HG03442 (cell line): ENCODE data around the gene MOV10L1.
"Not testable (repeated sequence)": the region's sequence is repeated elsewhere in the genome, so short reads cannot be mapped to it uniquely, and the experiment has no call there.

Experiments used
- ATAC-seq: cut with Tn5 transposase; IDR thresholded peaks from one replicate; pipeline ENCODE4 v1.9.1; 2021; ENCODE audit warnings: mild to moderate bottlenecking, moderate library complexity; ENCODE audit not compliant: unreplicated experiment

The MOV10L1 gene

DNA sequence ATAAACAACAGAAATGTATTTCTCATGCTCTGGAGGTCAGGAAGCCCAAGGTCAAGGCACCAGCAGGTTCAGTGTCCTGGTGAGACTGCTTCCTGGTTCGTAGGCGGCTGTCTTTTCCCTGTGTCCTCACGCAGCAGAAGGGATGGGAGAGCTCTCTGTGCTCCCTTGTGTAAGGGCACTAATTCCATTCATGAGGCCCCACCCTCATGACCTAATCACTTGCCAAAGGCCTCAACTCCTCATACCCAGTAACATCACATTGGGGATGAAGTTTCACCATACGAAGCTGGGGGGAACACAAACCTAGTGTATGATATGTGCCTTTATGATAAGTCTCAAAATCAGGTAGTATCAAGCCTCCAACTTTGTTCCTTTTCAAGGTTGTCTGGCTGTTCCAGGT, 42.1 kb downstream of the MOV10L1 start:
- no peak for ATAC-seq

DNA sequence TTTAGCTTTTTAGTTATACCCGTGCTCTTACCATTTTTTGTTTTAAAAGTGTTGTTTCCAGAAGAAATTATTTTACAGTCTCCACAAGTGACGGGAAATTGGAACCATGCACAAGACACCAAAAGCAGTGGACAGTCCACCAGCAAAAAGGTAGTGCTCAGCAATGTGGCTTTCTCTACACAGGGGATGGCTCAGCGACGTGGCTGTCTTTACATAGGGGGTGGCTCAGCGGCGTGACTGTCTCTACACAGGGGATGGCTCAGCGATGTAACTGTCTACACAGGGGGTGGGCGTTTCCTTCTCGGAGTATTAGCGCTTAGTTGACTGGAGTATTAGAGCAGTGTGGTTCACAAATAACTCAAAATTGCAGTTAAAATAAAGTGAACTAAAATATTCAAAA, 44.7 kb downstream of the MOV10L1 start:
- no peak for ATAC-seq

GRCh38 chr22:50136581-50137015, 46.8 kb downstream of the MOV10L1 start:
- ATAC-seq: no peak

GRCh38 chr22:50137277-50137676, 47.5 kb downstream of the MOV10L1 start:
- ATAC-seq: not testable (repeated sequence)

DNA sequence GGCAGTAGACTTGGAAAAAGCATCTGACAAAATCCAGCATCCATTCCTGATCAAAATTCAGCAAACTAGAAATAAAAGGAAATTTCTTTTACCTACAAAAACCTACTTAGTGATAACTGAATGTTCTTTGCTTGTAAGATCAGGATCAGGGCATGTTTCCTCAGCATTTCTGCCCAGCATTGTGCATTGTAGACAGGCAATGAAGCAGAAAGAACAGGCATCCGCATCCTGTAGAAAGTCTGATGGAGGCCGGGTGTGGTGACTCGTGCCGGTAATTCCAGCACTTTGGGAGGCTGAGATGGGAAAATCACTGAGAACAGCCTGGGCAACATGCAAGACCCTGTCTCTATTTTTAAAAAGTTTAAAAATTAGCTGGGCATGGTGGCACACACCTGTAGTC, 48.2 kb downstream of the MOV10L1 start:
- no peak for ATAC-seq

- no peak for ATAC-seq
Measured at GRCh38 chr22:50138988-50139387, 49.2 kb downstream of the MOV10L1 start.

DNA sequence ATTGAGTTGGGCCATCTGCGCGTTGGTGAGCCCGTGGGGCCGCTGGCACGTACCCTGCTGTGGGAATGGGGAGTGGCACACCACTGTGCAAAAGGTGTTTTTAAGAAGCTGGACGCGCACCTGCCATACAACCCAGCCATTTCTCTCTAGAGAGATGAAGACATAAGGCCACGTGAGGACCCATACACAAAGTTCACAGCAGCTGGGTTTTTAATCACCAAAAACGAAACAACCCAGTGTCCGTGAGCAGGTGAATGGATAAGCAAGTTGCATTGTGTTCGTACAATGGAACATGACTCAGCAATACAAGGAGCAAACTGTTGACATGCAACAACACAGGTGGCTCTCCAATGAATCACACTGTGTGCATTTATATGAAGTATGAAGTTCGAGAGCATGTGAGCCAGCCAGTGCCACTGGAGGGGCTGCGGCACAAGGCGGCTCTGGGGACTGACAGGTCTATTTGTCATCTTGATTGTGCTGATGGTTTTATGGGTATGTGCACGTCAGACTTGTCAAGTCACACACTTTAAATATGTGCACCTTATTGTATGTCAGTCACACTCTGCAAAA, 50.1 kb downstream of the MOV10L1 start:
- ATAC-seq: no peak

DNA sequence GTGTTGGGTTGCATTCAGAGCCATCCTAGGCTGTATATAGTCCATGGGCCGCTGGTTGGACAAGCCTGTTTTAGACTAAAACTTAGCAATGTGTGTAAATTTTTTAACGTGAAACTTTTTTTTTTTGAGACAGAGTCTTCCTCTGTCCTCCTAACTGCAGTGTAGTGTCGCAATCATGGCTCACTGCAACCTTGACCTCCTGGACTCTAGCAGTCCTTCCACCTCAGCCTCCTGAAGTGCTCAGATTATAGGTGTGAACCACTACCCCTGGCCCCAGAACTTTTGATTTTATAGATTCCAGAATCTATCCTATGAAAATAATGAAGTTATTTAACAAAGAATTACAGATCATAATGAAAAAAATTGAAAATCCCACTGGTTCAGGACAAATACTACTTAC, 50.8 kb downstream of the MOV10L1 start:
- no peak for ATAC-seq

GRCh38 chr22:50141462-50141861, 51.7 kb downstream of the MOV10L1 start:
- no peak for ATAC-seq

GRCh38 chr22:50141891-50142363, 52.1 kb downstream of the MOV10L1 start:
- no peak for ATAC-seq

DNA sequence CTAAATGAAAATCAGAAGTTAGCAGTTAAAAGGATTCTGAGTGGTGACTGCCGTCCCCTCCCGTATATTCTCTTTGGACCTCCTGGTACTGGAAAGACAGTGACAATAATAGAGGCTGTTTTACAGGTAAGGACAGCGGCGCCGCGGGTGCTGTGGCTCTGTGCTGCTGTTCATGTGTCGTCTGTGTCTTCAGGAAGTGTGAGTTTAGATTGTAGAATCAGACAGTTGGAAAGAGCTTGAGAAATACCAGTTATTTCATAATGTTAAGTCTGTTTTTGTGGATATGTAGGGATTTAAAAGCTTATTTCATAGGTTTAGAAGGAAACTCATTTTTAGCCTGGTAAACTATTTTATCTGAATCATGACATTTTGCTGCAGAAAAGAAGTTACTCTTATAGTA, 53.3 kb downstream of the MOV10L1 start:
- no peak for ATAC-seq

GRCh38 chr22:50144005-50144614, 54.3 kb downstream of the MOV10L1 start:
- ATAC-seq: no peak

GRCh38 chr22:50145721-50146438, 56.1 kb downstream of the MOV10L1 start:
- no peak for ATAC-seq

DNA sequence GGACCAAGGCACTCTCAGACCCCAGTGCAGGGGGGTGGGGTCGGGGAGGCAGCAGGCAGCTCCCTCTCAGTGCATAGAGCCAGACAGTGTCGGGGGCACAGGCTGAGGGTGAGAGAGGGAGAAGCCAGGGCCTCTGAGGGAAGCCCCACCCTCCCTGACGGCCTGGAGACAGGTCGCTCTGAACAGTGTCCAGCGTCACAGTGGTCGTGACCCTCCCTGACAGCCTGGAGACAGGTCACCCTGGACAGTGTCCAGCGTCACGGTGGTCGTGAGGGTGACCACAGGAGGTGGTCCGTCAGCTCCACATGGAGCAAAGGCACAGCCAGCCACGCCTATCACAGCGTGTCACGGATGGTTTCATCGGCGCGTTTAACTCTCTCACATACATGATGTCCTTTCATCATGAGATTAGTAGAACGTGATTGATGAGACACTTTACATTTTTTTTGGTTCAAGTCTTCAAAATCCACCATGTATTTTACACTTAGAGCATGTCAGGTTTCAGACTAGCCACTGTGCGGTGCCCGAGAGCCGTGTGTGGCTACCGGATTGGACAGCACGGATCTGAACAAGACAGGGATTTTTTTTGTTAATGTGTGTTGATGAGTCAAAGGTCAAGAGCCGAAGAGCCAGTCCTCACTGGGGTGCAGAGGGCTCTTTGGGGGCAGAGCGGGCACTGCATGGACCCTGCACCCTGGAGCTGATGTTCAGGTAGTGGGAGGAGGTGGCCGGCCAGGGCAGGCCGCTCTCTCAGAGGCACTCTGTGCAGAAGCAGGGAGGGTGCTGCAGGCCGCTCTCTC, 56.8 kb downstream of the MOV10L1 start:
- no peak for ATAC-seq

DNA sequence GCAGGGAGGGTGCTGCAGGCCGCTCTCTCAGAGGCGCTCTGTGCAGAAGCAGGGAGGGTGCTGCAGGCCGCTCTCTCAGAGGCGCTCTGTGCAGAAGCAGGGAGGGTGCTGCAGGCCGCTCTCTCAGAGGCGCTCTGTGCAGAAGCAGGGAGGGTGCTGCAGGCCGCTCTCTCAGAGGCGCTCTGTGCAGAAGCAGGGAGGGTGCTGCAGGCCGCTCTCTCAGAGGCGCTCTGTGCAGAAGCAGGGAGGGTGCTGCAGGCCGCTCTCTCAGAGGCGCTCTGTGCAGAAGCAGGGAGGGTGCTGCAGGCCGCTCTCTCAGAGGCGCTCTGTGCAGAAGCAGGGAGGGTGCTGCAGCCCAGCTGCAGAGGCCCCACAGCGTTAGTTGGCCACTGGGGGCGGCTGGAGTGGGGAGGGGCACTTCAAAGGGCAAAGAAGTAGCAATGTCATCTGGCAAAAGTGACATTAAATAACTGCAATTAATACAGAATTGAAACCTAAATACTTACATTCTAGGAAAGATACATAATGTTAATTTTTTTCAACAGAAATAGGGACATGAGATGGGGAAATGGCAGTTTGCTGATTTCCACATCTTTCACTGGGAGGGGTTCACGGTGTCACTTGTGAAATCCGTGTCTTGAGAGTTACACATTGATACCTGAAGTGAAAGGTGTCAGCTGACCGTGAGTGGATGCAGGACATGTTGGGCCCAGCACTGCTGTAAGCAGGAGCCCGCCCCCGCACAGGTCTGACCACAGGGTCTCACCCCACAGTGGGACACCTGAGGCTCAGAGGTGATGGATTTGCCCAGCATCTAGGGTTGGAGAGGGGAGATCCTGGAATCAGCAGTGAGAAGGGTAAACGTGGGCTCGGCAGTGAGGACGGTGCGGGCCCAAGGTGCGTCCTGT, 57.7 kb downstream of the MOV10L1 start:
- ATAC-seq: not testable (repeated sequence)

DNA sequence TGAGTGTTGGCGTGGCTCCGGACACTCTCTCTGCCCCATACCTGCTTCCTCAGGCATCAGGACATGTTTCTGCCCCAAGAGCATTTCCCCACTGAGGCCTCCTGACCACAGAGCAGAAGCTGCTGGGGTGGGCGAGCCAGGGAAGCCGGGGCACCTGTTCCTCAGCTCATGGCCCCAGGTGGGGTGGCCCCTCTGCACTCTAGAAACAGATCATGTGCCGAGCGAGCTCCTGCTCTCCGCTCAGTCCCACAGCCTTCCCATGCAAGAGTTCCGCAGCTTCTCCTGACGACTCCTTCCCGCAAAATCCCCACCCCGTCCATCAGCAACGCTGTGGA, 58.3 kb downstream of the MOV10L1 start:
- no peak for ATAC-seq

DNA sequence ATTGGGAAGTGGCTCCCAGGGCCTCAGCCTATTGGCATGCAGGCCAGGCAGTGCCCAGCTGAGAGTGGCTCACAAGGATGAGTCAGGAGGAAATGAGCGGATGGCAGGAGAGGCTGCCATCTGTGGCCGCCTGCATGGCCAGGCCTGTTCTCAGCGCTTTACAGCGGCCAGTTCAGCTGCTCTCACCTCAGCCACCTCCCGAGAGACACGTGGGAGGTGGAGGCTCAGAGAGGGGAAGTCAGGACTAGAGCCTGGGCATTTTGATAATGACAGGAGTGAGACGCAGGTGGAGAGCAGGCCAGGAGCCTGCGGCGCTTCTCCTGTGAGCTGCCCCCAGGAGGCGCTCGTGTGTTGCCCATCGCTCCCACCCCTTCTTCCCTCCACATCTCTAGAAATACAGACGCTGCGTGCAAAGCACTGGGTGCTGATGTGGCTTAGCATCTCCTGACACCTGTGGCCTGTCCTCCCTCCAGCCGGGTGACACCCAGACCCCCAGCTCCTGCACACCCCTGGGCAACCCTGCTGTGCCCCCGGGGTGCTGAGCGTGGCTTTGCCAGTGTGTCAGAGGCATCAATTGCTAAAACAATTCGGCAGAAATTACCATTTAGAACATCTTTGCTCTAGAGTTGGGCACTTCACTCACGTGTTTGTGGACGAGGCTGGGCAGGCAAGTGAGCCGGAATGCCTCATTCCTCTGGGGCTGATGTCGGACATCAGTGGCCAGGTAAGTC, 59.4 kb downstream of the MOV10L1 start:
- ATAC-seq: peak; percentile 42

DNA sequence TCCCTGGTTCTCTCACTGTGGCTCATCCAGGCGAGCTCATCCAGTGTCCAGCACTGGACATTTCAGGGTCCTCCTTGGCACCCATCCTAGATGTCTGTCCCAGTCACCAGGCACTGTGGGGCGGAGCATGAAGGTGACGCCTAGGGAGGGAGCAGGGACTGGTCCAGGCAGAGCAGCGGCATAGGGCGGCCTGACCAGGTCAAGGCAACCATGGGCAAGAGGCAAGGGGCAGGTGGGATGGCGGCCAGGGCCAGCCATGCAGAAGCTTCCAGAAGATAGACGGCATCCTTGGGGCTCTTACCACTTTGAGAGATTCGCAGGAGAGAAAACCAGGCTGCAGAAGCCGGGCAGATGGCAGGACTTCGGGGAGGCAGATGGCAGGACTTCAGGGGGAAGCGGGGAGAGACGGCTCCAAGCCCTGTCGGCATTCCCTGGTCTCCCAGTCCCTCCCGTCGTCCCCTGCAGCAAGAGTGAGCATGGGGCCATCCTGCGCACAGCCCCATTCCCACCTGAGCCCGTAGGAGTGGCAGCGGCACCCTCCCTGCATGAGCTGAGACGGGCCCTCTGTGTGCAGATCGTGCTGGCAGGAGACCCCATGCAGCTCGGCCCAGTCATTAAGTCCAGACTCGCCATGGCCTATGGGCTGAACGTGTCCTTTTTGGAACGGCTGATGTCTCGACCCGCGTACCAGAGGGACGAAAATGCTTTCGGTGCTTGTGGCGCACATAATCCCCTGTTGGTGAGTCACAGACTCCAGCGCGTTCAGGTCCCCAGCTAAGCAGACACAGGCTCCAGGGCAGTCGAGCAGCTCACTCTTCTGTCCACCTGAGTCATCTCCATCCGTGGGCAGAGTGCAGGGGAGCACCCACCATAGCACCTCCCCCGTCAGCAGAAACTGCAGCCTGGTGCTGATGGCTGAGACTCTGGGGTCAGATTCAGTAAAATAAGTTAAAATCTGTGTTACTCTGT, 60.6 kb downstream of the MOV10L1 start:
- ATAC-seq: no peak
